NCI-H2081 (cell line): Measurements from ENCODE around the gene DHRS11.
A peak's percentile ranks its signal among the peaks of the same experiment; 100 is the strongest.
"Not testable (repeated sequence)": the region's sequence is repeated elsewhere in the genome, so short reads cannot be mapped to it uniquely, and the experiment has no call there.

Experiments
- DNase-seq, 2 experiments: peaks; one replicate each; lab custom pipeline; 2025; lab: John Stamatoyannopoulos, UW

The DHRS11 gene

GRCh38 chr17:36593656-36594316, 2.1 kb downstream of the DHRS11 start:
- no peak for DNase-seq

GRCh38 chr17:36594626-36595401, 3.1 kb downstream of the DHRS11 start:
- no peak for DNase-seq

- no peak for DNase-seq
Measured at GRCh38 chr17:36597226-36597625, 5.5 kb downstream of the DHRS11 start.

- DNase-seq, result no peak
Measured at GRCh38 chr17:36597866-36598777, 6.4 kb downstream of the DHRS11 start.

DNA sequence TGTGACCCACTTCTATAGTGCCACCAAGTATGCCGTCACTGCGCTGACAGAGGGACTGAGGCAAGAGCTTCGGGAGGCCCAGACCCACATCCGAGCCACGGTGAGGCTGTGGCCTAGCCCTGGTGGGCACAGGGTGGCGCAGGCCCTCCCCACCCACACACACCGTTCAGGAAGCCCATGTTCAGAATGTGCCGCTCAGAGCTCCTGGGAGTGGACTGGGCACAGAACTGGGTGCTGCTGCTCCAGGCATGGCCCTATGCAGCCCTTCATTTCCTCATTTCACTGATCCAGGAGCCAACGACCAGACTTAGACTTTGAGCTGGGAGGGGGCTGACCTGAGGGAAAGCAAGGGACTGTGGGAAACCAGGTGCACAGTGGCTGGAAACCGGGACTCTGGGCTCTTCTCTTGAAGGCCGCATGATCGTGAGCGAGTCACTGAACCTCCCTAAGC, 7.3 kb downstream of the DHRS11 start:
- DNase-seq, result no peak

- no peak for DNase-seq
Measured at GRCh38 chr17:36599546-36600250, 8.0 kb downstream of the DHRS11 start.

DNA sequence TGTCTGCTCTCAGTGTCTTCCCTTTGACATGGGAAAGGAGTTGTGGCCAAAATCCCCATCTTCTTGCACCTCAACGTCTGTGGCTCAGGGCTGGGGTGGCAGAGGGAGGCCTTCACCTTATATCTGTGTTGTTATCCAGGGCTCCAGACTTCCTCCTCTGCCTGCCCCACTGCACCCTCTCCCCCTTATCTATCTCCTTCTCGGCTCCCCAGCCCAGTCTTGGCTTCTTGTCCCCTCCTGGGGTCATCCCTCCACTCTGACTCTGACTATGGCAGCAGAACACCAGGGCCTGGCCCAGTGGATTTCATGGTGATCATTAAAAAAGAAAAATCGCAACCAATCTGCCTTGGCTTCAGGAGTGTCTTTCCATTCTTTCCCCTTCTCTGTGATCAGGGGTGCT, 8.8 kb downstream of the DHRS11 start:
- no peak for DNase-seq

DNA sequence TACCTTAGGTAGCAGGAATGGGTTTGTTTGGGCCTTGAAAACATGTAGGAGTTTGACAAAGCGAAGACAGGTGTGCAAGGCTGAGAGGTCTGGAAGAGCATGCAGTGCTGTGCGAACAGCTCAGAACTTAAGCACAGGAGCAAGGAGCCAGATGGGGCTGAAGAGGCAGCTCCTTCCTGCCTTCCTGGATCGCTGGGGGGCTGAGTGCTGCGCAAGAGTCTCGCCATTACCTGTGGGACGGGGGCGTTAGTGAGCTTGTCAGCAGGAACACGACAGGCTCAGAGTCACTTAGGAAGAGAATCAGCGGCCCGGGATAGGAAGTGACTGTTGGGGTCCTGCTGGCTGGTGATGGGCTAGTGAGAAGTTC, 9.2 kb downstream of the DHRS11 start:
- no peak for DNase-seq

DNA sequence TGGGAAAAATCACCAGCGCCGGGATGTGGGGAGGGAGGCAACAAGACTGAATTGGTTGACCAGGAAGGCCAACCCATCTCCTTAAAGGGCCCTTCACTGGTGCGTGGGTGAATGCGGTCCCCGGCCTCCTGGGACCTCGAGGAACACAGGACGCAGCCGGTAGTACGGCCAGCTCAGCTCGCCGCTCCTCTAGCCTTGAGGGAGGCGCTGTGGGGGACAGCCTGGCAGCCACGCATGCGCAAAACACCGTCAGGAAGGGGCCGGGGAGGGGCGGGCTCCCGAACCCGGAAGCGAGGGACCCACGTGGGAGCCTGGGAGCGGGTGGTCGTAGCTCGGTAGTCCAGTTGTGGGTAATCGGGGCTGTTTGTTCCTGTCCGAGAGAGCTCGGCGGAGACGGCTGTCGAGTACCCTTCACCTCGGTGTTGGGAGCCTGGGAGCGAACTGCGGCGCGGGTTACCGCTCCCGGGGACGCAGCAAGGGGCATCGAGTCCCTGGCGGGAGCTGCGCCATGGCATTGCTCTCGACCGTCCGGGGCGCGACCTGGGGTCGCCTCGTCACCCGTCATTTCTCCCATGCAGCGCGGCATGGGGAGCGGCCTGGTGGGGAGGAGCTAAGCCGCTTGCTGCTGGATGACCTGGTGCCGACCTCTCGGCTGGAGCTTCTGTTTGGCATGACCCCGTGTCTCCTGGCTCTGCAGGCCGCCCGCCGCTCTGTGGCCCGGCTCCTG, 9.8 kb downstream of the DHRS11 start, which contains the start of gene MRM1:
Gene MRM1, plus strand, starts transcription at position 281 of the 727 bp plus-strand sequence. Its CDS starts 228 bp downstream, at position 509.
- peak; percentile 90 to 92 for DNase-seq

GRCh38 chr17:36602030-36602748, 10.5 kb downstream of the DHRS11 start:
- DNase-seq, result peak; percentile 14 to 44

- peak; percentile 77 to 79 for DNase-seq
Measured at GRCh38 chr17:36602924-36603384, 11.3 kb downstream of the DHRS11 start.

- DNase-seq, result not testable (repeated sequence)
Measured at GRCh38 chr17:36605028-36605427, 13.3 kb downstream of the DHRS11 start.

DNA sequence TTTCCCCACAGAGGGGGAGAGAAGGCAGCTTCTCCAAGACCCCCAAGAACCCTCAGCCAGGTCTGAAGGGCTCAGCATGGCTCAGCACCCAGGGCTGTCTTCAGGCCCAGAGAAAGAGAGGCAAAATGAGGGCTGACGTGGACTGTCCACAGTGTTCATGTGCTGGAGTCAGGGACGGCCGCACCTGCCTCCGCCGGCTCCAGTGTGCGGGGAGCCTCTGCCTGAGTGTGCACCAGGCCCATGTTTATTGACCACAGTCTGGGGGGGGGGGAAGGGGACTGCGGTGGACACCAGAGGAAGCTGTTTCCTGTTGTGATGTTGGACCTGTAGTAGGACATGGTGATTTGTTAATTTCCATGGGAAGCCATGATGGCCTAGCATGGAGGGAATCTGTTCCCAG, 16.6 kb downstream of the DHRS11 start:
- DNase-seq, result no peak

- DNase-seq, result peak; percentile 77 to 87
Measured at GRCh38 chr17:36608794-36609497, 17.3 kb downstream of the DHRS11 start.

- no peak for DNase-seq
Measured at GRCh38 chr17:36609498-36609862, 17.8 kb downstream of the DHRS11 start.

GRCh38 chr17:36610474-36610873, 18.8 kb downstream of the DHRS11 start:
- DNase-seq, result no peak

GRCh38 chr17:36611345-36612072, 19.8 kb downstream of the DHRS11 start:
- DNase-seq, result no peak

DNA sequence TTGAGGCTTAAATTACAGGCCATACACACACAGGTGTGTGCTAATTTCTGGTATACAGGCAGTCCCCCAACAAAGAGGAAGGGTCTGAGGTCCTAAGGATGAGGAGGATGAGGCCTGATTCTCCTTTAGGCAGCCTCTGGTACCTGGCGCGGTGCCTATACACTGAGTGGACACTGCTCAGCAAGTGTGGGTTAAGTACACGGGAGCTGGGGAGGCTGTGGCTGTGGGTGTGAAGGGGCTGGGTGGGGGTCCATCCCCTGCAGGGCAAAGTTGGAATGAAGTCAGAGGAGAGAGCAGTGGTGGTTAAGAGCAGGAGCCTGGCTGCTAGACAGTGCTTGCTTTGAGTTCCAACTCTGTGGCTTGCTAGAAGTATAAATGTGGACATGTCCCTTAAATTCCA, 20.6 kb downstream of the DHRS11 start:
- DNase-seq, result no peak

DNA sequence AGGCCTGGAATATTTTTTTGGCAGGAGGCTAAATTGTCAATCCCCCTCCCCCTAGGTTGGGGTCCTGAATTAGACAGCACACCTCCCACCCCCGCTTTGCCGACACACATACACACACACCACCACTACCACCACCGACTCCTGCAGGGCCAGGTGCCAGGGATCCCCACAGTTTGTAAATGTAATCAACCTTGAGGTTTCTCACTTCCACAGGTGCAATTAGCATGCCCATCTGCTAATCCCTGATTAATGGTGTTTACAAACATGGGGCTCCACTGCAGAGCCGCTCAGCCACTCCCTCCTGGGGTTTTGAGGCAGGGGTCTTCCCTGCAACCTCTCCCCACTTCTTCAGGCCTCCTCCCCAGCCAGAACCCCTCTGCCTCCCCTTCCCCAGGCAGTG, 21.5 kb downstream of the DHRS11 start:
- DNase-seq, result peak; percentile 21 to 32
